Esophagus muscularis mucosa (tissue), 4 donors: Measurements from ENCODE around the gene RHOG. TPM values are rescaled to one million over a fixed set of nuclear protein-coding genes. Genes with fewer than 3 reads are reported as not detected.

ENCODE experiments used
- DNase-seq: peaks from one replicate; pipeline ENCODE4 v3.0.0-alpha.2; 2017; ENCODE audit errors: extremely low spot score
- H3K27ac ChIP-seq, 4 donors: fragments of 200-600 bp; sonication (generic); replicated peaks in 1 of 4; 1 replicate in 3 of 4; 2 replicates in 1 of 4; pipeline ENCODE4 v1.5.1; 2016 to 2019; ENCODE audit warnings: mild to moderate bottlenecking in 1 of 4
- H3K27me3 ChIP-seq, 4 donors: fragments of 200-600 bp; sonication (generic); one replicate each; pipeline versions ENCODE4 v1.5.1 to v1.6.0; 2016 to 2019
- H3K36me3 ChIP-seq, 4 donors: fragments of 200-600 bp; sonication (generic); one replicate each; pipeline ENCODE4 v1.5.1; 2016 to 2019
- H3K4me1 ChIP-seq, 4 donors: fragments of 200-600 bp; sonication (generic); one replicate each; pipeline ENCODE4 v1.5.1; 2016 to 2019
- H3K4me3 ChIP-seq, 4 donors: fragments of 200-600 bp; sonication (generic); 1 replicate in 2 of 4; 2 replicates in 2 of 4; pipeline ENCODE4 v1.5.1; 2016 to 2019; ENCODE audit warnings: mild to moderate bottlenecking in 4 of 4, moderate library complexity in 1 of 4
- H3K9me3 ChIP-seq, 4 donors: fragments of 200-600 bp; sonication (generic); 1 replicate in 3 of 4; 2 replicates in 1 of 4; pipeline ENCODE4 v1.5.1; 2016 to 2019
- EP300 ChIP-seq: sonication (generic); formaldehyde crosslinking; IDR thresholded peaks from one replicate; pipeline ENCODE4 v1.6.1; 2017; ENCODE audit warnings: antibody characterized with exemption
- POLR2A ChIP-seq: fragments of 450-650 bp; IDR thresholded peaks from one replicate; pipeline ENCODE4 v1.6.1; 2017; ENCODE audit warnings: antibody characterized with exemption, moderate library complexity, mild to moderate bottlenecking, low read depth
- POLR2AphosphoS5 ChIP-seq, 2 donors: sonication (generic); formaldehyde crosslinking; IDR thresholded peaks; one replicate each; pipeline ENCODE4 v1.6.1; 2017; ENCODE audit warnings: antibody characterized with exemption in 2 of 2
- whole genome bisulfite sequencing: methylation state at CpG from one replicate; pipeline ENCODE4 v1.1.5; 2018; 5-methylcytosine and 5-hydroxymethylcytosine counted together
- intact Hi-C: fragments of 100-400 bp; cut with DNase I; formaldehyde crosslinking; loops from one replicate; pipeline ENCODE4 v1.15.1; 2023
- total RNA-seq, 4 donors: library from RNA; depleted of rRNA; stranded (reverse); fragments of >200 nt; gene quantifications; one replicate each; pipeline versions ENCODE4 v1.1.0 to v1.2.1, GENCODE V29; 2016
- TF ChIP-seq, protein P1 (sequence below), 3 experiments: fragments of 200-600 bp in 2 of 3; fragments of 450-650 bp in 1 of 3; sonication (generic) in 2 of 3; IDR thresholded peaks; one replicate each; pipeline ENCODE4 v1.5.1; 2017 to 2019; ENCODE audit warnings: antibody characterized with exemption in 3 of 3, mild to moderate bottlenecking in 2 of 3, moderate library complexity in 1 of 3

The RHOG gene
- total RNA-seq, 4 donors from 2014 or later = 53.6 to 75.5 (median 59.4) TPM

DNA sequence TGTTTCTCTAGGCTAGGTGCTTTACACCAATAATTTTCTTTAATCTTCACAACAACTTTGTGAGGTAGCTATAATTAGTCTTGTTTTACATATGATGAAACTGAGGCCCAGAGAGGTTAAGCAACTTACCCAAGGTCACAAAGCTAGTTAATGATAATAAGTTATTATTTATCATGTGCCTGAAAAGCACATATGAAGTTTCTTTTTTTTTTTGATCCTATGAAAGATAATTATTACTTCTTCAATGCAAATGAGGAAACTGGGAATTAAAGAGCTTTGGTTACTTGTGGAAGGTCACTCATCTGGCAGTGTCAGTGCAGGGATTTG, 37.5 kb upstream of the RHOG start:
- H3K4me3 ChIP-seq = no peak overlapping the region
- TF ChIP-seq EP300 = no peak
- TF ChIP-seq POLR2A = no peak
- TF ChIP-seq POLR2AphosphoS5 (IDR thresholded peaks at IDR 0.05) = no peak
- TF ChIP-seq, protein P1, sequence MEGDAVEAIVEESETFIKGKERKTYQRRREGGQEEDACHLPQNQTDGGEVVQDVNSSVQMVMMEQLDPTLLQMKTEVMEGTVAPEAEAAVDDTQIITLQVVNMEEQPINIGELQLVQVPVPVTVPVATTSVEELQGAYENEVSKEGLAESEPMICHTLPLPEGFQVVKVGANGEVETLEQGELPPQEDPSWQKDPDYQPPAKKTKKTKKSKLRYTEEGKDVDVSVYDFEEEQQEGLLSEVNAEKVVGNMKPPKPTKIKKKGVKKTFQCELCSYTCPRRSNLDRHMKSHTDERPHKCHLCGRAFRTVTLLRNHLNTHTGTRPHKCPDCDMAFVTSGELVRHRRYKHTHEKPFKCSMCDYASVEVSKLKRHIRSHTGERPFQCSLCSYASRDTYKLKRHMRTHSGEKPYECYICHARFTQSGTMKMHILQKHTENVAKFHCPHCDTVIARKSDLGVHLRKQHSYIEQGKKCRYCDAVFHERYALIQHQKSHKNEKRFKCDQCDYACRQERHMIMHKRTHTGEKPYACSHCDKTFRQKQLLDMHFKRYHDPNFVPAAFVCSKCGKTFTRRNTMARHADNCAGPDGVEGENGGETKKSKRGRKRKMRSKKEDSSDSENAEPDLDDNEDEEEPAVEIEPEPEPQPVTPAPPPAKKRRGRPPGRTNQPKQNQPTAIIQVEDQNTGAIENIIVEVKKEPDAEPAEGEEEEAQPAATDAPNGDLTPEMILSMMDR (IDR thresholded peaks at IDR 0.05) = no peak
- H3K36me3 ChIP-seq = no peaks in the 10 kb centered on the region
- H3K27ac ChIP-seq = peak overlapping the region in 2 of 4 donors; percentile 9 to 48
- H3K4me1 ChIP-seq = peaks cover 20 to 72% (median 61%) of the 10 kb centered on the region in 4 donors
- no peaks in the 10 kb centered on the region for H3K9me3 ChIP-seq
- no peak for DNase-seq
- intact Hi-C loops = no loop called here
- H3K27me3 ChIP-seq = no peaks in the 10 kb centered on the region

DNA sequence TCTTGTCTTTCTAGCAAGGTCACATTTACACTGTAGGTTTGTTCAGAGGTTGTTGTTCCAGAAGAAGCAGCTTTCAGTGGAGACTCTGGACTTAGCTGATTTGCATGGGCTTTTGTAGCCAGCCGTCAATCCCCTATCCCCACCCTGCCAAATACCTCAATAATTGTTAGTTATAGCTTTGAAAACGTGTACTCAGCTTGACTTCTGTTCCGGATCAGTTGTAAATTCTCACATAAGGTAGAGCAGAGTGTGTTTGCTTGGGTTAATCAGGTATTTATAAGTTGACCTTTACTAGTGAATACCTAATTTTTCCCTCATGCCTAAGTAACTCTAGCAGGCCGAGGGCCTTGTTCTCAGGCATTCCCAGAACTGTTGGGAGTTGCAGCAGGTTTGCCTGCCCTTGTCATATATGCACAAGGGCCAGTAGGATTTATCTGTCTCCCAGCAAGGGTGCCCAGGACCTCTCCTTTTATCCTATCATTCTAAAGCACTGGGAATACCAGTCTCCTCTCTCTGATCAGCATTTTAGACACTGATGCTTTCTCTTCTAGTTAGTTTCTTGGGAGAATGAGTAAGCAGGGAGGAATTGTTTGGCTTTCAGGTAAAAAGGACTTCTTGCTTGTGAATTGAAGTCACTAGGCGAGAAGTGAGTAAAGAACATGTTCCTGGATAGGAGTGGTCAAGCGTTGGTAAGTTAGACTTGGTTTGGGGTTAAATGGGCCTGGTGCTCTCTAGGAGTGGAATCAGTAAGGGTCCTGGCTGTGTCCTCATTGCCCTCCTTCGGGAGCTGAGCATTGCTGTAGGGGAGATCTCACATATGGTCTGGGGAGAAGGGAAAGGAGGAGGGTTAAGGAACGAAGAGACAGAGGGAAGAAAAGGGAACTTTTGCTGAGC, 36.9 kb upstream of the RHOG start:
- TF ChIP-seq, protein P1 (IDR thresholded peaks at IDR 0.05) = no peak
- TF ChIP-seq POLR2A (no peak), POLR2AphosphoS5 (IDR thresholded peaks at IDR 0.05) (no peak), EP300 (no peak)
- no peak for DNase-seq
- Histone ChIP-seq H3K9me3 (no peaks in the 10 kb centered on the region), H3K27ac (peak overlapping the region in 3 of 4 donors; percentile 9 to 48 (median 41)), H3K36me3 (no peaks in the 10 kb centered on the region), H3K27me3 (no peaks in the 10 kb centered on the region), H3K4me1 (peaks cover 20 to 72% (median 61%) of the 10 kb centered on the region in 4 donors), H3K4me3 (no peak overlapping the region)
- WGBS = 72% methylated on average over 8 of the region's 8 CpGs
- intact Hi-C loops = no loop called here

DNA sequence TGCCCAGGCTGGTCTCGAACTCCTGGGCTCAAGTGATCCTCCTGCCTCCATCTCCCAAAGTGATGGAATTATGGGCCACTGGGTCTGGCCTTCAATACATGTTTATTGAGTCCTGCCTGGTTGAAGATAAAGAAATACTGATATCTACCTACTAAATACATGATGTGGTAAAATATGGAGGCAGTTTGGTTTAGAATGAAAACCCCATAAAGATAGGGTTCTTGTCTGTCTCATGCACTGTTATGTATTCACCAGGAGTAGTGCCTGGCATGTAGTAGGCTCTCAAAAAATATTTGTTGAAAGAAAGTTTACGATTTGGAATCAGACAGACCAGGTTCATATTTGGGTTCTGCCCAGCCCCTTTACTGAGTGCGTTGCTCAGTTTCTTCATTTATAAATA, 35.9 kb upstream of the RHOG start:
- Histone ChIP-seq H3K4me3 (no peak overlapping the region), H3K27me3 (no peaks in the 10 kb centered on the region), H3K36me3 (no peaks in the 10 kb centered on the region), H3K9me3 (no peaks in the 10 kb centered on the region), H3K4me1 (peaks cover 20 to 72% (median 61%) of the 10 kb centered on the region in 4 donors), H3K27ac (peak overlapping the region in 2 of 4 donors; percentile 9 to 13)
- whole genome bisulfite sequencing = 64% methylated on average over 3 of the region's 3 CpGs
- TF ChIP-seq, protein P1 (IDR thresholded peaks at IDR 0.05) = no peak
- TF ChIP-seq POLR2AphosphoS5 (IDR thresholded peaks at IDR 0.05) = no peak
- TF ChIP-seq POLR2A = no peak
- TF ChIP-seq EP300 = no peak
- intact Hi-C loops = no loop called here
- no peak for DNase-seq

DNA sequence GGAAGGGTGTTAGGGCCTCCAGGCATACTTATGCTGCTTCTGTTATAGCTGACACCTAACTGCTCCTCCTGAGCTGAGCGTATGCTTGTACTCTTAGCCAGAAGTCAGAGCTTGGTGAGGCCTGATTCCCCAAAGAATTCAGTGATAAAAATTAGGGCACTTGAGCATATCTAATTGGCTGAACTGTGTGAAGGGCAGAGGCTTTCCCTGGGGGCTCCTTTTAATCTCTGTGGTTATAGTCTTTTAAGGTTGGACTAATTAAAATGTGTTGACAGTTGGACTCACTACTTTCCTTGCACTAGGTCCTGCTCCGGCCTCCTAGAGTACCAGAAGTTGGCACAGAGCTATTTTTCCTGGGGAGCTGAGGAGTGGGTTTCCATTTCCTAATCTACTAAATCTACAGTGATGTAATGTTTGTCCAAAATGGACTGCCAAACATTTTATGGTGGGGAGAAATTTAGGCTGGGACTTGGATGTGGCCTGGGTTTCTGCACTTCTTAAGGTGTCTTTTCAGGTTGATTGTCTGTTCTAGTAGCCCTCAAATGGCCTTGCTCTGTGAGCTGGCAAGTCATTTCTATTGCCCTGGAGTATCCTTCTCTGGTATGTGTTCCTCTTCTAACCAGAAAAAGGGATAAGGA, 33.1 kb upstream of the RHOG start:
- 100% methylated on average over 2 of the region's 2 CpGs for WGBS
- Histone ChIP-seq H3K9me3 (no peaks in the 10 kb centered on the region), H3K4me3 (no peak overlapping the region), H3K4me1 (peaks cover 4 to 59% (median 43%) of the 10 kb centered on the region in 4 donors), H3K27me3 (no peaks in the 10 kb centered on the region), H3K27ac (no peak overlapping the region), H3K36me3 (no peaks in the 10 kb centered on the region)
- intact Hi-C loops = no loop called here
- no peak for TF ChIP-seq POLR2AphosphoS5 (IDR thresholded peaks at IDR 0.05)
- TF ChIP-seq POLR2A = no peak
- TF ChIP-seq EP300 = no peak
- TF ChIP-seq, protein P1 (IDR thresholded peaks at IDR 0.05) = no peak
- no peak for DNase-seq
